Frontal cortex (tissue), 4 donors: ENCODE data around the gene RAD51C. TPM values are rescaled to one million over a fixed set of nuclear protein-coding genes. Genes with fewer than 3 reads are reported as not detected.
"Not testable (repeated sequence)": the region's sequence is repeated elsewhere in the genome, so short reads cannot be mapped to it uniquely, and the experiment has no call there.

Experiments used
- DNase-seq, 2 donors: peaks; one replicate each; pipeline ENCODE4 v3.0.0; 2012; ENCODE audit warnings: low spot score in 2 of 2
- FAIRE-seq: peaks from 2 replicates; lab custom pipeline; 2012; peaks lifted over from hg19 to GRCh38; lab: Jason Lieb, UNC
- total RNA-seq: library from RNA; depleted of rRNA; stranded (reverse); fragments of >200 nt; gene quantifications from one replicate; pipeline ENCODE4 v1.2.3, GENCODE V29; 2014
- donor health status: control.
- donor health status: control.
- donor health status: control.

RAD51C gene
- total RNA-seq, 1 donor from 2014 or later = 36.3 TPM

DNA sequence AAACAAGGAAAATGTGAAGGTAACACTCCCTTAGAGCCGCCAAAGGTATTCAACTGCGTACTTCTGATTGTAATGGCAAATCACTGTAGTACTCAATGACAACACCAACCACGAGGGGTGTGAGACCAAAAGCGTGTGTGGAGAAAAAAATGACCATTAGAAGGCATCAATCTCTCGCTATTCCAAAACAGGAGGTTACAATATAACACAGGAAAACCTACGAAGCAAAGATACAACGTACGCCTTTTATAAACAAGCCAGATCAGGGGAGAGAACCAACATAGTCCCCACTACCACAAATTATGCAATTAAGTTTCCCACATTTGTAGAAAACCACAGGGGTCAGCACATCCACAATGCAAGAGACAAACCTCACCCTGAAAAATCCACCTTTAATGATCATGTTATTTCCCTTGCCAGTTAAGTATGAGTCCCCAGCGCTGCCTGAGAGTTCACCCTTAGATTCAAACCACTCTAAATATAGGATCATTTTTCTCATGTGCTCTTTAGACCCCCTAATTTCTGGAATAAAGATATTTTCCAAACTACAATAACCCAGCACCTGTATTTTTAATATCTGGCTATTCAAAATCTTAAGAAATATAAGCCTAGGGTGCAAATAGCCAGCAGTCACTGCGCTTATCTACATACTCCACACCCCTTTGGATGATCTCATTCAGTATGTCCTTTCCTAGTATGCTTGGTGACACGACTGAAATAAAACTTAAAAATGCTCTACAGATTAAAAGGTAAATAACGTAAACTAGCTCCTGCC, 13.0 kb upstream of the RAD51C start:
- FAIRE-seq (no peak), DNase-seq (no peak)

DNA sequence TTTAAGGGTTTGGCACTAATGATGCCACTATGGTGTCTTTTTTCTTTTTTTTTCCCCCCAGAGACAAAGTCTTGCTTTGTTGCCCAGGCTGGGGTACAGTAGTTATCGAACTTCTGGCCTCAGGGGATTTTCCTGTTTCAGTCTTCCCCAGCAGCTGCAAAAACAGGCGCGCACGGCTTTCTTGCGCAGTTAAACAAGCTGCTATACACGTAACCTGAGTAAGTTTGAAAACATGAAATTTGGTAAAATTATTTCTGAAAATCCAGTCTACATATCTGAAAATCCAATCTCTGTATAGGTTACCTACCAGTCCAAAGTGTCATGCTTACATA, 12.4 kb upstream of the RAD51C start:
- no peak for FAIRE-seq
- no peak for DNase-seq

- DNase-seq = no peak
- no peak for FAIRE-seq
These were observed 8.4 kb upstream of the RAD51C start for GRCh38 chr17:58684003-58684402.

DNA sequence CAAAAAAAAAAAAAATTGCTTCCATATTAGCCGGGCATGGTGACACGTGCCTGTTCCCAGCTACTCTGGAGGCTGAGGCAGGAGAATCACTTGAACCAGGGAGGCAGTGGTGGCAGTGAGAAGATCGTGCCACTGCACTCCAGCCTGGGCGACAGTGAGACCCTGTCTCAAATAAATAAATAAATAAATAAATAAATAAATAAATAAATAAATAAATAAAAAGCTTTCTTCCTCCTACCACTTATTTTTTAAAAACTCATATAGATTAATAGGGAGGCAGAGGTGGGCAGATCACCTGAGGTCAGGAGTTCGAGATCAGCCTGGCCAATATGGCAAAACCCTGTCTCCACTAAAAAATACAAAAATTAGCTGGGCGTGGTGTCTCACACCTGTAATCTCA, 7.9 kb upstream of the RAD51C start:
- FAIRE-seq, DNase-seq: not testable (repeated sequence)

DNA sequence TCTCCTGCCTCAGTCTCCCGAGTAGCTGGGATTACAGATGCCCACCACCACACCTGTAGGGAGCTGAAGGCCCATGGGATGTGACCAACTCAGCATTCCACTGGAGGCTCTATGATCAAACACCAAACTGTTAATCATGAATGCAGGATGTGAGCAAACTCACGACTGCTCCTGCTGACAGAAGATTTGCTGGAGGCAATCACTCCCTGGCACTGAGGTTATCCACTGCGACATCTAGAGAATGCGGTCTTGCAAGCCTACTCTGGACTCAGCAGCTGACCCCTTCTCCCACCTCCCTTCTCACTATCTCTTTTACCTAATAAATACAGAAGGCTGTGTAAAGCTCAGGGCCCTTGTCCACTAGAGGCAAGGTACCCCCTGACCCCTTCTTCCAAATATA, 5.4 kb upstream of the RAD51C start:
- no peak for FAIRE-seq
- no peak for DNase-seq

DNA sequence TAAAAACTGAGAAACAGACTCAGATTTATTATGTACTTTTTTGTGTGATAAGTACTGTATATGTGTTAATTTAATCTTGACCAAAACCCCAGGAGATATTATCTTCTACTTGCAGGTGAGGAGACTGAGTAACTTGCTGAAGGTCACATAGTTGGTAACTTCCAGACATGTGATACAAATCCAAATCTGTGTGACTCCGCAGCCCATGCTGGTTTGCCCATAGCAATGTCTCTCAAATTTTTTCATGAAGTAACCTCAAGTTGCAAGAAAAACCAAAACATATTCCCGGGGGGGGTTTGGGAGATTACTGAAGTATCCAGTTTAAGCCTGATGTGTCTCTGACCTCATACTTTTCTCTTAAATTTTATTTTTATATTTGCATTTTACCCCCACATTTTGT, 3.9 kb upstream of the RAD51C start:
- FAIRE-seq (no peak), DNase-seq (no peak)

- not testable (repeated sequence) for DNase-seq, FAIRE-seq
These were observed 2.4 kb upstream of the RAD51C start for GRCh38 chr17:58690033-58690432.

DNA sequence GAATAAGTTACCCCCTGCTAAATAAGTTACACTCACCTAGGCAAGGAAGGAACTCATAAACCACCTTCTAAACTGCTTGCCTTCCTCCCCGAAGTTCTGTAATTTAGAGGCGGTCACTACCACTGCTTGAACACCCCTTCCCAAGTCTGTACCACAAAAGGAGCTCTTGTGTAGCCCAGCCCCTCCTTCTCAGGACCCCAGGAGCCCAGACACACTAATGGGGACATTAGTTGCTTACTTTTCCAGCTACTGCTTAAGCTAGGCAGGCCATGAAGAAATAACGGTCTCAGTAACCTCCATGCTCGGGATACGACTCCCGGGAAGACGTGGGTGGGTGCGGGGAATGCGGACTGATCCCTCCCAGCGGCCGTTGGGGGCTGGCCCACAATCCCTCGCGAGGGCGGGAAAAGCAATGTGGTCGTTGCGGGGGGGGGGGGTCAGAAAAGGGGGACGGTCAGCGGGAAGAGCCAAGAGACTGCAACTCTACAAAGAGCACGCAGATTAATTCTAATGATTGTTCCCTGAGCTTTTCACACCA, 632 bp upstream of the RAD51C start, which contains the start of gene TEX14:
TSS of gene TEX14 (minus strand) at position 345 of the 538 bp plus-strand sequence. CDS start 40,044 bp downstream, outside the sequence.
- FAIRE-seq = no peak

DNA sequence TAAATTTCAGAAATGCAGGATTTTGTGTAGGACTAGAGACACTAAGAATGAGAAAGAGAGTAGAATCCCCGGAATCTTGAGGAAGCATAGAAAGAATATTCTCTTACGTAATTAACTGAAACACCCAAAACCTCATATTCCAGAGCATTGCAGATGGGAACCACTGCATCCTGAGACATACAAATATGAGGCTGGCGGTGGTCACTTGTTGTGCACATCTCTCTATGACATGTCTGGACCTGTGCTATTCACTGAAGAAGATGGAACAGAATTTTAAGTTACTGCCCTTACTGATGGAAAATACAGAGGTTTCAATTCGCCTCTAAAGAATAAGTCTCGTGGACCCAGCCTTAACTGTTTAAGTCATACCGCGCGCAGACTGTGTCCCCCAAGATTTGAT, 806 bp downstream of the RAD51C start:
- FAIRE-seq = no peak
- no peak for DNase-seq

More for the DNA sequence above, 632 bp upstream of the RAD51C start, which contains the start of gene TEX14:
- no peak for DNase-seq

- DNase-seq (no peak), FAIRE-seq (no peak)
These were observed 1.3 kb downstream of the RAD51C start for GRCh38 chr17:58693751-58694150.

DNA sequence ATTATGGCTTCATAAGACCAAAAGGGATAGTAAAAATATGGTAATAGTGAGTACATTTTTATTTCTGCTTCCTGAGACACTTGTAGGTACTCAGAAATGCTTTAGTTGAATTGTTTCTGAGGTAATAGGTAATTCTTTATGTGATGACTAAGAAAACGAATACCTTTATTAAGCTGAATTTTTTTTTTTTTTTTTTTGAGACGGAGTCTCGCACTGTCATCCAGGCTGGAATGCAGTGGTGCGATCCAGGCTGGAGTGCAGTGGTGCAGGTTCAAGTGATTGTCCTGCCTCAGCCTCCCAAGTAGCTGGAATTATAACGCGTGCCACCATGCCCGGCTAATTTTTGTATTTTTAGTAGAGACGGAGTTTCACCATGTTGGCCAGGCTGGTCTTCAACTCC, 1.9 kb downstream of the RAD51C start:
- DNase-seq = no peak
- FAIRE-seq = no peak

DNA sequence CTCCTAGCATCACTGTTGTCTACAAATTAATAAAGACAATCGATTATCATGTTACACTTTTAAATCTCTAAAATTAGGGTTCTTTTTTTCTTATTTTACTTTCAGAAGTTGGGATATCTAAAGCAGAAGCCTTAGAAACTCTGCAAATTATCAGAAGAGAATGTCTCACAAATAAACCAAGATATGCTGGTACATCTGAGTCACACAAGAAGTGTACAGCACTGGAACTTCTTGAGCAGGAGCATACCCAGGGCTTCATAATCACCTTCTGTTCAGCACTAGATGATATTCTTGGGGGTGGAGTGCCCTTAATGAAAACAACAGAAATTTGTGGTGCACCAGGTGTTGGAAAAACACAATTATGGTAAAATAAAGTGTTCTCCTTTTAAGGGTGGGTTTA, 2.4 kb downstream of the RAD51C start:
- FAIRE-seq (no peak), DNase-seq (no peak)

GRCh38 chr17:58699771-58700170, 7.4 kb downstream of the RAD51C start:
- DNase-seq = no peak
- no peak for FAIRE-seq

DNA sequence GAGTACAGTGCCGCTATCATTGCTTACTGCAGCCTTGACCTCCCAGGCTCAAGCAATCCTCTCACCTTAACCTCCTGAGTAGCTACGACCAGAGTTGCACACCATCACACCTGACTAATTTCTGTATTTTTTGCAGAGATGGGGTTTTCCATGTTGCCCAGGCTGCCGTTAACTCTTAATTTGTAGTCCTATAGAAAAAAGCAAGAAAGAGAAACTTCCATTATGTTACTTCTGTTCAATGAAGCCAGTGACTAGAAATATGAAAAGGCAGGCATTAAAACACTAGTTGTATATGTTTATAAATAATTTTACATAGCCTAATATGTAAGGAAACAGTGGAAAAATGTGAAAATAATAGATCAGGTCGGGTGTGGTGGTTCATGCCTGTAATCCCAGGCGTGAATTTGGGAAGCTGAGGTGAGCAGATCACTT, 9.7 kb downstream of the RAD51C start:
- no peak for FAIRE-seq
- DNase-seq = no peak

- FAIRE-seq = no peak
These were observed 10.3 kb downstream of the RAD51C start for GRCh38 chr17:58702708-58703107.

GRCh38 chr17:58703137-58703915, 10.9 kb downstream of the RAD51C start:
- no peak for DNase-seq
- FAIRE-seq = no peak

More at GRCh38 chr17:58702708-58703107, 10.3 kb downstream of the RAD51C start:
- DNase-seq = no peak

DNA sequence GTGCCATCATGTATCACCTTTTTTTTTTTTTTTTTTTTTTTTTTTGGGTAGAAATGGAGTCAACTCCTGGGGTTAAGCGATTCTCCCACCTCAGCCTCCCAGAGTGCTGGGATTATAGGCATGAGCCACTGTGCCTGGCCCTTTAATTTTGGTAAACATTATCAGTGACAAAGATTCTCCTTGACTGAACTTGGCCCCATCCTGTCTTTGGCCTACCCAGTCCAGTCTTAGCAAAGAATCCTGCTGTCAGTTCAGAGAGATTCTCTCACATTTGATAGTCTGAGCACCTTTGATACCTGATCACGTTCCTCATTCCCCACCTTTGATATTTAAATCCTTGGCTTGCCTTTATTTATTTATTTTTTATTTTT, 11.5 kb downstream of the RAD51C start:
- DNase-seq (no peak), FAIRE-seq (no peak)

- DNase-seq (no peak), FAIRE-seq (no peak)
These were observed 14.1 kb downstream of the RAD51C start for GRCh38 chr17:58706351-58707140.

- FAIRE-seq (peak; percentile 76), DNase-seq (no peak)
These were observed 18.6 kb downstream of the RAD51C start for GRCh38 chr17:58710948-58711552.

GRCh38 chr17:58722274-58722673, 29.9 kb downstream of the RAD51C start:
- FAIRE-seq (no peak), DNase-seq (no peak)
